ENCODE measurements around the gene IAH1.
"Not testable (repeated sequence)": the region's sequence is repeated elsewhere in the genome, so short reads cannot be mapped to it uniquely, and the experiment has no call there.

IAH1 gene

DNA sequence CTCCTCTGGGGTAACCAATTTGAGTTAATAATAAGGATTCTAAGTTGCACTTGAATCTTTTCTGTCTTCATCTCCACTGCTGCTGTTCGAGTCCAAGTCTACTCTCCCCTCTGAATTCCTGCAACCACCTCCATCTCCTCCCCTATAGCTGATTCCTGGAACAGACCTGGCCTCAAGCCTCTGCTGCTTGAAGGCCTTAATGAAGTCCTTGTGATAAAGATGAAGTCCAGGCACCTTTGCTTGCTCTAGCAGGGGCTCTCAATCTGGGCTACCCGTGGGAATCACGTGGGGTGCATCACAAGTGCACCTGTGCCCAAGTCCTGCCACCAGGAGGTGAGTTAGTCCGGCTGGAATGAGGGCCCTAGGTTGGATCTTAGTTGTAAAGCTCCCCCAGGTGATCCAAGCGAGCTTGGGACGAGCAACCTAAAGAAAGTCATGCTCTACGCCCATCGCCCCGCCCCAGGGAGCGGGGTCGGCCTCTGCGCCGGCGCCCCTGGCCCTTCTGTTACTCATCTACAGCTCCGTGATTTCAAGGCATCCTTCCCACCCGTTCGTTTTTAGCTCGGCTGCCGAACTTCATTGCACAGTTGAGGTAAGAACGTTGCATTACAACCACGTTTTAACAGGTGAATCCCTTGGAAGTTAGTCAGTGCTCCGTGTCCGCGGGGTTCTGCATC lies 905 bp upstream of the IAH1 start:
- peak in 2 of 3 donors; percentile 8 for DNase-seq (ENCODE audit: low read depth in 2 of 3, low spot score in 1 of 3)

DNA sequence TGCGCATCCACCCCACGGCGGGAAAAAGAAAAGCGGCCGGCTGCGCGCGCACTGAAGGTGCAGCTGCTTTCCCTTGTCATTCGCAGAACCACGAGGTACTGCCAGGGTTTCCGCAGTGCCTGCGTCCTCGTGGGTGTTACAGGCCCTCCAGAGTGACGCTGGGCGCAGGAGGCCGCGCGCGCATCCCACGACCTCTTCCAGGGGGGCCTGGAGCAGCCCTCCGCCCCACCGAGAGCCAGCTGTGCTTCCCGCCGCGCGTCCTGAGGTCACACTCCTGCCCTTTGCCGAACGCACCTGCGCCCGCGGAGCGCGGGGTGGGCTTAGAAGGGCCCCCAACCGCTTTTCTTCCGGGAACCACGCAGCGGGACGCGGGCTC lies 378 bp upstream of the IAH1 start:
- peak; percentile 34 to 42 (median 34) for DNase-seq (ENCODE audit: low read depth in 2 of 3, low spot score in 1 of 3)

- DNase-seq (ENCODE audit: low read depth in 2 of 3, low spot score in 1 of 3), result no peak
Observed at GRCh38 chr2:9477914-9478313, 3.6 kb downstream of the IAH1 start.

- no peak for DNase-seq (ENCODE audit: low read depth in 2 of 3, low spot score in 1 of 3)
Observed at GRCh38 chr2:9478526-9478925, 4.2 kb downstream of the IAH1 start.

- DNase-seq (ENCODE audit: low read depth in 2 of 3, low spot score in 1 of 3), result no peak
Observed at GRCh38 chr2:9480157-9480556, 5.8 kb downstream of the IAH1 start.

DNA sequence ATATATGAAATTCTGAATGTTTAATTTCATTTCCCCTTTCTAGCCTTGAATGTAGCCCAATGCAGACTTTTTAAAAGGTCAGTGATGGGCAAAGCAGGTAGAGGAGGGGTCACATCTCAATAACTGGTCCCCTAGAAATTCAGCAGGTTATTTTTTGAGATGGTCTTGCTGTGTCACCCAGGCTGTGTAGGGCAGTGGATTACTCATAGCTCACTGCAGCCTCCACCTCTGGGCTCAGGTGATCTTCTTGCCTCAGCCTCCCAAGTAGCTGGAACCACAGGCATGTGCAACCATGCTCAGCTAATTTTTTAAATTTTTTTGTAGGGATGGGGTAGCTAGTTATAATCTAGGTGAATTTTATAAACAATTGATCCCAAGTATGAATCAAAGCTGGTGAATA lies 8.8 kb downstream of the IAH1 start:
- DNase-seq (ENCODE audit: low read depth in 2 of 3, low spot score in 1 of 3), result no peak

GRCh38 chr2:9484533-9484932 lies 10.2 kb downstream of the IAH1 start:
- no peak for DNase-seq (ENCODE audit: low read depth in 2 of 3, low spot score in 1 of 3)

DNA sequence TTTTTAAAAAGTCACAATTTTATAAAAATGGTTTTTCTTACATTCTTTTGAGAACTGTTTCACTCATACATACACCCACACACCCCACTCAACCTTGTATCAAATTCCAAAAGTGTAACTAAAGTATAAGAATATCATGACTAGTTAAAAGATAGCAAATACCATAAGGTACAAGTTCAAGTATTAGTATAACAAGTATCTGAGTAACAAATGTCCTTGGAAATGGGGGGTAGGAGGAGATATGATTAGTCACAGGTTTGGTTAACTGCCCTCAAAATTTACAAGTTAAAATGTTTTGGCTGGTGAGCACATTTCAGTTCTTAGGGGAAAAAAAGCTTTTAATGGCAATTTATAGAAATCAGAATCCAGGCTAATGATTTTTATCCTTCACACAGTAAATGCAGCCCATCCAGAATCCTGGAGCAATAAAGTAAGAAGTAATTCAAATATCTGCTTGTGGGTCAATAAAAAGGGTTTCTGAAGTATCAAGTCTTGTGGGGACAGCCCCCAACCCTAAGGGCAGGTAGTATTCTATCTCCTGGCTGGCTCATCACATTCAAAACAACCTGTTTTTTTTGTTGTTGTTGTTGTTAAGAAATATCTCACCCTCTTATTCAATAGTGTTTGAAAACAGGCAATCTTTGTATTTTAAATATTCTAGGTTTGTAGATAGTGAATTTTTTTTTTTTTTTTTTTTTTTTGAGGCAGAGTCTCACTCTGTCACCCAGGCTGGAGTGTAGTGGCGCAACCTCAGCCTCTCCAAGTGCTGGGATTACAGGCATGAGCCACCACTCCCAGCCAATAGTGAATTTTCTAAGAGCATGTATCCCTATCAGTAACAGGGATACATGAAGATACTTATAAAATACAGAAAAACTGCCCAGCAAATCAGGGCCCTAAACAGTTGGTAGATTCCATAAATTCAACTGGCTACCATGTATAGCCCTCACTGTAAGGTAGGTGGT lies 14.5 kb downstream of the IAH1 start:
- DNase-seq (ENCODE audit: low read depth in 2 of 3, low spot score in 1 of 3), result no peak

GRCh38 chr2:9490789-9491188 lies 16.4 kb downstream of the IAH1 start:
- DNase-seq (ENCODE audit: low read depth in 2 of 3, low spot score in 1 of 3), result no peak

DNA sequence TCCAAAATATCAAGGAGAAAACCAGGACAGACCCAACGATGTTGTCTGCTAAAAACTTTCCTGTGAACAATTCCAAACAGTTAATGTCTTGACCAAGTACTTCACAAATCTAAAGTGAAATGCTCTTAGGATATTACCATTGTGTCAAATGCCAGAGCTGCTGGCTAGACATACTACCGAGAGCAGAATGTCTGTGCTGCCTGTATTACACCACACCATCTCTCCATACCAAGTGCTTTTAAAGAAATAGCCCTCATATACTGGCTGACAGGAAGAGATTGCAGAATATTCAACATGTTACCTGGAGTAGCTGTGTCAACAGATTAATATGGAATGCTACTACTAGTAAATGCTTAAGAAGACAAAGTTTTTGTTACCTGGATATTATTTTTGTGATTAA lies 18.6 kb downstream of the IAH1 start:
- no peak for DNase-seq (ENCODE audit: low read depth in 2 of 3, low spot score in 1 of 3)

- DNase-seq (ENCODE audit: low read depth in 2 of 3, low spot score in 1 of 3), result no peak
Observed at GRCh38 chr2:9493478-9493877, 19.1 kb downstream of the IAH1 start.

DNA sequence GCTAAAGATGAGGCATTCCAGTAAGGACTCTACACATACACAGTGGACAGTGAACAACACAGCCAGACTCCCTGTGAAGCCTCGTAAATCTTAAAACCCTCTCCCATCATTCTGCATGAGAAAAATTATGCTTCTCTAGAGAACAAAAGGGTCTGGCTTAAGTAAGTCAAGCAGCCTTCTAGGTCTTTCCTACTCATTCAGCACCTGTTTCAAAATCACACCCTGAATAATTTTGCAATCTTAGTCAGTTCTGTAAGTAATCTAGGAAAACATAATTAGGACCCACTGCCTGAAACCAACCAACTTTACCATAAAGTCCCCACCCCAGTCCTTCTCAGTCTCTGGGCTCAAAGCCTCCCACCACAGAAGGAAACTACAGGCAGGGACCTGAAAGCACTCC lies 19.7 kb downstream of the IAH1 start:
- DNase-seq (ENCODE audit: low read depth in 2 of 3, low spot score in 1 of 3), result no peak

- DNase-seq (ENCODE audit: low read depth in 2 of 3, low spot score in 1 of 3), result no peak
Observed at GRCh38 chr2:9497017-9497416, 22.7 kb downstream of the IAH1 start.

DNA sequence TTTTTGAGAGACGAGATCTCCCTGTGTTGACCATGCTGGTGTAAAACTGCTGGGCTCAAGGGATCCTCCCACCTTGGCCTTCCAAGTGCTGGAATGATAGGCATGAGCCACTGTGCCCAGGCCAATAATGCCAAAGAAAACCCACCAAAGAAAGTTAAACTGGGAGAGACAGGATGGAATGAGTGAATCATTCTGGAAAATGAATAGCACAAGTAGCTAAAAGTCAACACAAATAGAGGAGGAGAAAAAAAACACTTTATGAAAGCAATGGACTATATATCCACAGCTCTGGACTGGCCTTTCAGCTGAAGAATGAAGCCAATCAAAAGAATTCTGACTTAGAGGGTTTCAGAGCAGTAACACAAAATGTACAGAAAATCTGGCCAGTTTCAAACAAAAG lies 23.9 kb downstream of the IAH1 start:
- DNase-seq (ENCODE audit: low read depth in 2 of 3, low spot score in 1 of 3), result no peak

GRCh38 chr2:9508931-9509330 lies 34.6 kb downstream of the IAH1 start:
- DNase-seq (ENCODE audit: low read depth in 2 of 3, low spot score in 1 of 3), result no peak

- DNase-seq (ENCODE audit: low read depth in 2 of 3, low spot score in 1 of 3), result not testable (repeated sequence)
Observed at GRCh38 chr2:9513946-9514345, 39.6 kb downstream of the IAH1 start.

DNA sequence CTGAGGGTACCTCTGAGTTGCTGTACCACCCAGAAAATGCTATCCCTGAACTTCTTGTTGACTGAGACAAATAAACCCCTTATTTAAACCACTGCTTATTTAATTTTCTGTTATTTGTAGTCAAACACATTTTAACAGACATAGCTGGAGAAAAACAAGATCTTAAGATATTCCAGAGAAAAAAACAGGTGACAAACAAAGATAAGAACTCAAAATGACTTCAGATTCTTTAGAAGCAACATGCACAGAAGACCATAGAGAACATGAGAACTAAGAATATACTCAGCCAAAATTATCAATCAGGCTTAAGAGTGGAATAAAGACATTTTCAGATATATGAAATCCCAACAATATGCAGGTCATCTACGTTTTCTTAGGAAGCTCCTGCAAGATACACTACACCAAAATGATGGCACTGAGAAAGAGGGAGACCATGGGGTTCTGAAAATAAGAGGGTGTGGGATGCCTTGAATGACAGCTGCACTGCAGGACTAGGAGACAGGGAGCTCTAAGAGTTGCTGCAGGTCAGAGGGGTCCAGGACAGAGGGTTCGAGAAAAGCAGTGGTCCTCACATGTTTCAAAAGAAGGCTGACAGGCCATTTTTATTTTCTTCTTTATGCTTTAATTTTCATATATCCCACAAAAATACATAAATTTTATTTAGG lies 42.9 kb downstream of the IAH1 start:
- no peak for DNase-seq (ENCODE audit: low read depth in 2 of 3, low spot score in 1 of 3)

DNA sequence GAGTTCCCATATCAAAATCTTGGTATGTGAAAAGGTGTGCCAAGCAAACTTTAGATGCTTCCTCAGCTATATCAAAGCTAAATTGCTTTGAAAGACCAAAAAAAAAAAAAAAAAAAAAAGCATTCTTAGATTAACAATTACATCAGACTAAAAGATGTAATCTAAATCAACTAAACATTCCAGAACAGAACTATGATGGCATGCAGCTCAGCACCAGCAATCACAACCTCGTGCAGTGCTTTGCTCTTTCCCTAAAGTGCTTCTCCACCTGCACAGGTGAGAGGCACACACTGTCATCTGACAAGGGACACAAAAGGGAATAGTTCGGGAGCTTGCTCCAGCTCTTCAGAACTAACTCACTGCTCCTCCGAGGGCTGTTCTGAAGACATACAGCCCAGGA lies 43.8 kb downstream of the IAH1 start:
- no peak for DNase-seq (ENCODE audit: low read depth in 2 of 3, low spot score in 1 of 3)

- DNase-seq (ENCODE audit: low read depth in 2 of 3, low spot score in 1 of 3), result no peak
Observed at GRCh38 chr2:9518780-9519179, 44.4 kb downstream of the IAH1 start.

- no peak for DNase-seq (ENCODE audit: low read depth in 2 of 3, low spot score in 1 of 3)
Observed at GRCh38 chr2:9519250-9519649, 44.9 kb downstream of the IAH1 start.

DNA sequence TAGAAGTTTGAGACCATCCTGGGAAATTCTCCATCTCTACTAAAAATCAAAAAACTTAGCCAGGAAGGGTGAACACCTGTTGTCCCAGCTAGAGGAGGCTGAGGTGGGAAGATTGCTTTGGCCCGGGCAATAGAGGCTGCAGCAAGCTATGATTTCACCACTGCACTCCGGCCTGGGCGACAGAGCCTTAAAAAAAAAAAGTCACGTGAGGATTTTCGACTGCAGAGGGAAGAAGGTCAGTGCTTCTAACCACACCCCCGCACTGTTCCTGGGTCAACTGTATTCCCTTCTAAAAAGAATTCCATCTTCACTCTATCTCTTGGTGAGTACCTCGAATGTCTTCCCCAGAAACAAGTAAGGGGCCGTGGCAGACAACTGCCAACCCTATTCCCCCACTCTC lies 49.9 kb downstream of the IAH1 start:
- no peak for DNase-seq (ENCODE audit: low read depth in 2 of 3, low spot score in 1 of 3)

GRCh38 chr2:9525266-9525665 lies 50.9 kb downstream of the IAH1 start:
- no peak for DNase-seq (ENCODE audit: low read depth in 2 of 3, low spot score in 1 of 3)
